OCI-LY7 (cell line): ENCODE results near the gene RASGRP1. TPM values are rescaled to one million over a fixed set of nuclear protein-coding genes. Genes with fewer than 3 reads are reported as not detected.
A peak's percentile ranks its signal among the peaks of the same experiment; 100 is the strongest.

Source experiments
- BruUV-seq: library from RNA; stranded (reverse); fragments of 400-500 nt; replicated peaks from 2 replicates; lab custom pipeline; 2021; lab: Mats Ljungman, UMichigan
- CTCF ChIA-PET: fragments of 300-600 bp; sonication (Branson Sonifier 250); formaldehyde crosslinking; loops from one replicate; lab custom pipeline; 2022; ENCODE audit warnings: antibody characterized with exemption; ENCODE audit not compliant: unreplicated experiment; lab: Charles Lee
- POLR2A ChIA-PET: fragments of 300-600 bp; sonication (Branson Sonifier 250); formaldehyde crosslinking; loops from one replicate; lab custom pipeline; 2022; ENCODE audit warnings: antibody characterized with exemption; lab: Charles Lee
- DNase-seq: peaks from one replicate; pipeline ENCODE4 v3.0.0-alpha.2; 2015; ENCODE audit warnings: low spot score
- H2AFZ ChIP-seq: fragments of 200-600 bp; sonication (generic), shearing (Covaris generic); 2 replicates; pipeline ENCODE4 v1.6.1; 2014; ENCODE audit warnings: mild to moderate bottlenecking, antibody characterized with exemption, low read length, moderate library complexity
- H3K27ac ChIP-seq: fragments of 200-600 bp; sonication (generic); 2 replicates; pipeline ENCODE4 v1.5.1; 2014; ENCODE audit warnings: mixed run types, low read depth, mild to moderate bottlenecking, moderate library complexity, low read length, inconsistent platforms; ENCODE audit not compliant: poor library complexity, severe bottlenecking
- H3K36me3 ChIP-seq: fragments of 200-600 bp; sonication (generic); 2 replicates; pipeline ENCODE4 v1.6.1; 2014; ENCODE audit warnings: mild to moderate bottlenecking, antibody characterized with exemption, low read length, moderate library complexity, mixed read lengths; ENCODE audit not compliant: insufficient read depth
- H3K4me1 ChIP-seq: fragments of 200-600 bp; sonication (generic); 2 replicates; pipeline ENCODE4 v1.5.1; 2014; ENCODE audit warnings: mild to moderate bottlenecking, low read length; ENCODE audit not compliant: insufficient read depth, poor library complexity, severe bottlenecking
- H3K4me2 ChIP-seq: fragments of 200-600 bp; sonication (generic); 2 replicates; pipeline ENCODE4 v1.6.1; 2014; ENCODE audit warnings: mild to moderate bottlenecking, low read length
- H3K4me3 ChIP-seq: fragments of 200-600 bp; sonication (generic); 2 replicates; pipeline ENCODE4 v1.5.1; 2014; ENCODE audit warnings: mild to moderate bottlenecking, low read depth, low read length; ENCODE audit not compliant: poor library complexity, severe bottlenecking
- H3K79me2 ChIP-seq: fragments of 200-600 bp; sonication (generic); 2 replicates; pipeline ENCODE4 v1.6.1; 2016; ENCODE audit warnings: low read depth, mild to moderate bottlenecking, low read length, moderate library complexity, mixed read lengths; ENCODE audit not compliant: insufficient read depth
- H3K9me2 ChIP-seq: fragments of 200-600 bp; sonication (generic); 2 replicates; pipeline ENCODE4 v1.6.1; 2016; ENCODE audit warnings: mild to moderate bottlenecking, low read length, mixed read lengths; ENCODE audit not compliant: insufficient read depth
- H3K9me3 ChIP-seq: fragments of 200-600 bp; sonication (generic); 2 replicates; pipeline ENCODE4 v1.6.1; 2014; ENCODE audit warnings: mild to moderate bottlenecking, mixed run types, low read length, mixed read lengths
- H4K20me1 ChIP-seq: fragments of 200-600 bp; sonication (generic); 2 replicates; pipeline ENCODE4 v1.6.1; 2014; ENCODE audit warnings: mild to moderate bottlenecking, antibody characterized with exemption, low read length, moderate library complexity, mixed read lengths; ENCODE audit not compliant: insufficient read depth
- EZH2phosphoT487 ChIP-seq: fragments of 200-600 bp; sonication (generic); IDR thresholded peaks from 2 replicates; pipeline ENCODE4 v1.6.1; 2018; ENCODE audit warnings: low read depth, borderline replicate concordance, mild to moderate bottlenecking, mixed run types, antibody characterized with exemption, low read length, moderate library complexity, mixed read lengths
- intact Hi-C: fragments of 100-400 bp; cut with micrococcal nuclease; formaldehyde crosslinking; loops from one replicate; pipeline ENCODE4 v1.10.0; 2022; ENCODE audit not compliant: unreplicated experiment
- total RNA-seq, 2 experiments: library from RNA; depleted of rRNA in 1 of 2; stranded (reverse); fragments of >200 nt in 1 of 2; shearing (Covaris generic) in 1 of 2; gene quantifications; 2 replicates each; pipeline ENCODE4 v1.2.3, GENCODE V29; 2014 to 2022
- TF ChIP-seq, protein P1 (sequence below): fragments of 200-600 bp; sonication (generic); conservative IDR thresholded peaks from 2 replicates; pipeline ENCODE4 v1.5.1; 2014; ENCODE audit warnings: mild to moderate bottlenecking, antibody characterized with exemption, low read length, moderate library complexity, mixed read lengths

The RASGRP1 gene
- total RNA-seq, 2 experiments from 2014 or later: 6.1 to 17.2 TPM

DNA sequence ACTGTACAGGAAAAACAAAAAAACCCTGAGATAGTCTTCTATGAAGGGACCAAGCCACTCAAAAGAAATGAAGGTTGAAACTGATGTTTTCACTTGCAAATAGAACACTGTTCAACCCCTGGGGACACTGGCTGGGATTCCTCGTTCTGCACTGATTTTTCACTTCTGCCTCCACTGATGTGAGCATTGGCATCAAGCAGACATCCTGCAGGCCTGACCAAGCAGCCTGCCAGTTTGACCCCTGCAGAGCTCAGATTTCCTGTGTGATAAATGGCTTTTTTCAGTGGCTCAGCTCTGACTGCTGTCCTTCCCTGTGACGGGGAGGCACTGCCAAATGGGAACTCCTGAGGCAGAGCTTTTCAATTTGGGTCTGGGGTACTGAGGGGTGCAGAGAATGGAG is 50.0 kb downstream of the RASGRP1 start:
- CTCF ChIA-PET: no interaction called here
- H3K27ac ChIP-seq: no peak overlapping the region
- no peak overlapping the region for H2AFZ ChIP-seq
- peak; percentile 72 for DNase-seq
- TF ChIP-seq, protein P1, sequence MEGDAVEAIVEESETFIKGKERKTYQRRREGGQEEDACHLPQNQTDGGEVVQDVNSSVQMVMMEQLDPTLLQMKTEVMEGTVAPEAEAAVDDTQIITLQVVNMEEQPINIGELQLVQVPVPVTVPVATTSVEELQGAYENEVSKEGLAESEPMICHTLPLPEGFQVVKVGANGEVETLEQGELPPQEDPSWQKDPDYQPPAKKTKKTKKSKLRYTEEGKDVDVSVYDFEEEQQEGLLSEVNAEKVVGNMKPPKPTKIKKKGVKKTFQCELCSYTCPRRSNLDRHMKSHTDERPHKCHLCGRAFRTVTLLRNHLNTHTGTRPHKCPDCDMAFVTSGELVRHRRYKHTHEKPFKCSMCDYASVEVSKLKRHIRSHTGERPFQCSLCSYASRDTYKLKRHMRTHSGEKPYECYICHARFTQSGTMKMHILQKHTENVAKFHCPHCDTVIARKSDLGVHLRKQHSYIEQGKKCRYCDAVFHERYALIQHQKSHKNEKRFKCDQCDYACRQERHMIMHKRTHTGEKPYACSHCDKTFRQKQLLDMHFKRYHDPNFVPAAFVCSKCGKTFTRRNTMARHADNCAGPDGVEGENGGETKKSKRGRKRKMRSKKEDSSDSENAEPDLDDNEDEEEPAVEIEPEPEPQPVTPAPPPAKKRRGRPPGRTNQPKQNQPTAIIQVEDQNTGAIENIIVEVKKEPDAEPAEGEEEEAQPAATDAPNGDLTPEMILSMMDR: no peak
- no peak for TF ChIP-seq EZH2phosphoT487
- no peaks in the 10 kb centered on the region for H3K9me2 ChIP-seq
- no peak overlapping the region for H3K4me3 ChIP-seq
- intact Hi-C loops: no loop called here
- no TSS peak for BruUV-seq
- H3K4me1 ChIP-seq: peaks cover 15% of the 10 kb centered on the region
- no peaks in the 10 kb centered on the region for H4K20me1 ChIP-seq
- POLR2A ChIA-PET: interaction anchor here (0.9 to 1.5 kb wide), 3 partner anchors 9 to 172 kb away, joined by 3 to 4 read pairs (median 3); no protein-coding TSS in a partner anchor
- no peaks in the 10 kb centered on the region for H3K9me3 ChIP-seq
- peak overlapping the region; percentile 38; the same call in 1 of the 2 replicates for H3K4me2 ChIP-seq
- H3K36me3 ChIP-seq: no peaks in the 10 kb centered on the region; the same call in 1 of the 2 replicates
- H3K79me2 ChIP-seq: no peaks in the 10 kb centered on the region

DNA sequence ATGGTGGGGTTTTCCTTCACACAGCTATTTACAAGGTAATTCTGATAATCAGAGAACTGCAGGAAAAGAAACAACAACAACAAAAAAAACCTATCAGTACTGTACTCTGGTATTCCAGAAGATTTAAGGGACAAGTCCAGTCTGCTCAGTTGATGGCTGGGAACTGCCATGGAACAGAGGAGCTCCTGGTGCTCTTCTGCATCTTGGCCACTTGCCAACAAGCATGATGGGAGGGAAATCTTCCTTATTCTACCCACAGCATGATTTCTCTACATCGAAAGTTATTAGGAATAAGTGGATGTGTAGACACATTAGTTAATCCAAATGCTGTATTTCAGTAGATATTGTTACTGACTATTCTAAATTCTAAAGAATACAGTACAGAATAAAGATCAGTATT is 51.7 kb downstream of the RASGRP1 start:
- H3K9me3 ChIP-seq: no peaks in the 10 kb centered on the region
- DNase-seq: no peak
- intact Hi-C loops: no loop called here
- no peaks in the 10 kb centered on the region for H3K79me2 ChIP-seq
- H2AFZ ChIP-seq: no peak overlapping the region
- no peak for TF ChIP-seq EZH2phosphoT487
- TF ChIP-seq, protein P1: no peak
- ChIA-PET POLR2A (no interaction called here), CTCF (interaction anchor here (0.7 kb wide), 1 partner anchor 8 kb away, joined by 3 read pairs; no protein-coding TSS in a partner anchor)
- no peaks in the 10 kb centered on the region for H3K9me2 ChIP-seq
- peaks cover 15% of the 10 kb centered on the region for H3K4me1 ChIP-seq
- H4K20me1 ChIP-seq: no peaks in the 10 kb centered on the region
- no peak overlapping the region for H3K4me2 ChIP-seq
- H3K4me3 ChIP-seq: no peak overlapping the region
- no TSS peak for BruUV-seq
- no peak overlapping the region for H3K27ac ChIP-seq
- no peaks in the 10 kb centered on the region; the same call in 1 of the 2 replicates for H3K36me3 ChIP-seq

DNA sequence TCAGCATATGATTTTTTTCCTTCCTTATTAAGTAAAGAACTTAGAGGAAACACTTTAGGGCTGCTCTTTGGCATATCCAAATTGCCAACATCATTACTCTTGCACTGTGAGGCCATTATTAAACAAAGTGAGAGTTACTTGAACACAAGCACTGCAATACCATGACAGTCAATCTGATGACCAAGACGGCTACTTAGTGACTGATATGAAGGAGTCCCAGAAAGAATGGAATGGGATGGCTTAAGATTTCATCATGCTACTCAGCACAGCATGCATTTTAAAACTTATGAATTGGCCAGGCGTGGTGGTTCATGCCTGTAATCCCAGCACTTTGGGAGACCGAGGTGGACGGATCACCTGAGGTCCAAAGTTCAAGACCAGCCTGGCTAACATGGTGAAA is 55.5 kb downstream of the RASGRP1 start:
- CTCF ChIA-PET: interaction anchor here (0.5 kb wide), 1 partner anchor 12 kb away, joined by 3 read pairs; no protein-coding TSS in a partner anchor
- POLR2A ChIA-PET: interaction anchor here (1.0 kb wide), 1 partner anchor 181 kb away, joined by 5 read pairs; no protein-coding TSS in a partner anchor
- intact Hi-C loops: no loop called here

More for the DNA sequence above, 55.5 kb downstream of the RASGRP1 start:
- H3K79me2 ChIP-seq: no peaks in the 10 kb centered on the region
- no peak overlapping the region for H3K4me3 ChIP-seq
- no peak for DNase-seq
- H3K36me3 ChIP-seq: peaks cover 7% of the 10 kb centered on the region
- no peak overlapping the region for H2AFZ ChIP-seq
- no peaks in the 10 kb centered on the region for H4K20me1 ChIP-seq
- H3K9me2 ChIP-seq: no peaks in the 10 kb centered on the region
- TF ChIP-seq, protein P1: no peak
- no peak for TF ChIP-seq EZH2phosphoT487
- H3K9me3 ChIP-seq: no peaks in the 10 kb centered on the region
- H3K4me2 ChIP-seq: no peak overlapping the region
- no TSS peak for BruUV-seq
- H3K27ac ChIP-seq: no peak overlapping the region
- peaks cover 3% of the 10 kb centered on the region for H3K4me1 ChIP-seq
